ENCODE data around the gene NRM. TPM values are rescaled to one million over a fixed set of nuclear protein-coding genes. Genes with fewer than 3 reads are reported as not detected.

Gene NRM
- total and polyA plus RNA-seq, 2 of the 13 experiments (the other 11 are each of a cell fraction or from before 2014, with no cell fraction given), result 12.5 to 16.0 TPM

- TF ChIP-seq CREB1 (IDR thresholded peaks at IDR 0.05) (peak; percentile 42; the same call in 1 of the 2 replicates), CREB1 (CRISPR knock-in tag; IDR thresholded peaks at IDR 0.05) (0 out of 2 replicates have a peak, but pooled peaks have one; percentile 31), HIVEP1 (CRISPR knock-in tag; IDR thresholded peaks at IDR 0.05) (peak; percentile 79), TBX3 (IDR thresholded peaks at IDR 0.05; ENCODE audit: borderline replicate concordance) (no peak), GATAD2A (CRISPR knock-in tag; IDR thresholded peaks at IDR 0.05) (peak; percentile 26; the same call in 1 of the 2 replicates), RBM22 (optimal IDR thresholded peaks at IDR 0.05; ENCODE audit: low read length) (peak; percentile 97), ARNTL (CRISPR knock-in tag; IDR thresholded peaks at IDR 0.05) (peak; percentile 92), IRF2 (CRISPR knock-in tag; IDR thresholded peaks at IDR 0.05) (peak; percentile 78), BHLHE40 (IDR thresholded peaks at IDR 0.05; ENCODE audit: low read length) (peak; percentile 94), KLF12 (CRISPR knock-in tag; IDR thresholded peaks at IDR 0.05; ENCODE audit: borderline replicate concordance) (peak; percentile 64; the same call in 1 of the 2 replicates), TAF15 (IDR thresholded peaks at IDR 0.05; ENCODE audit: low read depth, low read length, poor library complexity, severe bottlenecking) (no peak), ZNF576 (CRISPR knock-in tag; IDR thresholded peaks at IDR 0.05) (no peak; the same call in 1 of the 2 replicates), ZNF788 (CRISPR knock-in tag; IDR thresholded peaks at IDR 0.05; ENCODE audit: borderline replicate concordance) (peak; percentile 79), REST (IDR thresholded peaks at IDR 0.05; ENCODE audit: borderline replicate concordance in 1 of 2, low read depth in 1 of 2, low read length in 2 of 2) (peak in 1 of 2 experiments; percentile 8; a peak in 1 of 4 replicates), ZFP41 (CRISPR knock-in tag; IDR thresholded peaks at IDR 0.05; ENCODE audit: borderline replicate concordance) (no peak), KLF13 (CRISPR knock-in tag; IDR thresholded peaks at IDR 0.05) (no peak), HNF1A (IDR thresholded peaks at IDR 0.05; ENCODE audit: low read depth) (no peak), HNF1A (CRISPR knock-in tag; IDR thresholded peaks at IDR 0.05; ENCODE audit: borderline replicate concordance) (peak; percentile 14; the same call in 1 of the 2 replicates), CC2D1A (CRISPR knock-in tag; IDR thresholded peaks at IDR 0.05) (no peak), NONO (IDR thresholded peaks at IDR 0.05) (no peak), NONO (CRISPR knock-in tag; conservative IDR thresholded peaks at IDR 0.05) (peak; percentile 78; the same call in 1 of the 2 replicates)
Observed at GRCh38 chr6:30721198-30722024, 30.6 kb upstream of the NRM start (continued).

All from HepG2 (cell line).